MM.1S (cell line): ENCODE data around the gene RGS6.

Experiments used
- DNase-seq: peaks from one replicate; pipeline ENCODE4 v3.0.0-alpha.2; 2015
- H2AFZ ChIP-seq: fragments of 300-600 bp; sonication (generic); 2 replicates; pipeline ENCODE4 v1.6.0; 2016; ENCODE audit warnings: antibody characterized with exemption, low read length
- H3F3A ChIP-seq: fragments of 300-600 bp; sonication (generic); 2 replicates; pipeline ENCODE4 v1.6.1; 2016; ENCODE audit warnings: mild to moderate bottlenecking, antibody characterized with exemption, low read length, moderate library complexity, mixed read lengths; ENCODE audit not compliant: insufficient read depth
- H3K27ac ChIP-seq: fragments of 300-600 bp; sonication (generic); 2 replicates; pipeline ENCODE4 v1.5.1; 2016; ENCODE audit warnings: mild to moderate bottlenecking, low read length
- H3K27me3 ChIP-seq: fragments of 300-600 bp; sonication (generic); replicated peaks from 2 replicates; pipeline ENCODE4 v1.6.0; 2016; ENCODE audit warnings: low read length; ENCODE audit not compliant: insufficient read depth
- H3K36me3 ChIP-seq: fragments of 300-600 bp; sonication (generic); replicated peaks from 2 replicates; pipeline ENCODE4 v1.6.1; 2016; ENCODE audit warnings: mild to moderate bottlenecking, low read length, mixed read lengths; ENCODE audit not compliant: insufficient read depth
- H3K4me1 ChIP-seq: fragments of 300-600 bp; sonication (generic); 2 replicates; pipeline ENCODE4 v1.6.1; 2016; ENCODE audit warnings: low read length, mixed read lengths
- H3K4me2 ChIP-seq: fragments of 300-600 bp; sonication (generic); 2 replicates; pipeline ENCODE4 v1.6.0; 2016; ENCODE audit warnings: low read depth, low read length
- H3K4me3 ChIP-seq: fragments of 300-600 bp; sonication (generic); 2 replicates; pipeline ENCODE4 v1.5.1; 2016; ENCODE audit warnings: low read length, mixed read lengths
- H3K79me2 ChIP-seq: fragments of 300-600 bp; sonication (generic); 2 replicates; pipeline ENCODE4 v1.6.1; 2016; ENCODE audit warnings: mixed run types, low read length, mixed read lengths
- H3K9ac ChIP-seq: fragments of 300-600 bp; sonication (generic); 2 replicates; pipeline ENCODE4 v1.6.1; 2016; ENCODE audit warnings: low read length, mixed read lengths
- H3K9me2 ChIP-seq: fragments of 300-600 bp; sonication (generic); replicated peaks from 2 replicates; pipeline ENCODE4 v1.6.1; 2016; ENCODE audit warnings: mild to moderate bottlenecking, low read length, mixed read lengths; ENCODE audit not compliant: insufficient read depth
- H3K9me3 ChIP-seq: fragments of 300-600 bp; sonication (generic); replicated peaks from 2 replicates; pipeline ENCODE4 v1.6.1; 2016; ENCODE audit warnings: mild to moderate bottlenecking, low read length, mixed read lengths; ENCODE audit not compliant: insufficient read depth
- H4K20me1 ChIP-seq: fragments of 300-600 bp; sonication (generic); 2 replicates; pipeline ENCODE4 v1.6.1; 2016; ENCODE audit warnings: mild to moderate bottlenecking, low read length, moderate library complexity, mixed read lengths; ENCODE audit not compliant: insufficient read depth
- CTCF ChIP-seq: fragments of 300-600 bp; sonication (generic); IDR thresholded peaks from 2 replicates; pipeline ENCODE4 v1.5.1; 2016; ENCODE audit warnings: antibody characterized with exemption, low read length, mixed read lengths
- EZH2 ChIP-seq: fragments of 300-600 bp; sonication (generic); optimal IDR thresholded peaks from 2 replicates; pipeline ENCODE3; 2017; ENCODE audit warnings: low read depth, mild to moderate bottlenecking, antibody characterized with exemption, low read length, mixed read lengths
- EZH2phosphoT487 ChIP-seq: fragments of 300-600 bp; sonication (generic); IDR thresholded peaks from 2 replicates; pipeline ENCODE4 v1.6.1; 2018; ENCODE audit warnings: antibody characterized with exemption, low read length

Gene RGS6

GRCh38 chr14:71905860-71906259 is 26.4 kb upstream of the RGS6 start:
- Histone ChIP-seq H4K20me1 (no peaks in the 10 kb centered on the region), H3F3A (no peaks in the 10 kb centered on the region), H2AFZ (no peak overlapping the region), H3K79me2 (no peaks in the 10 kb centered on the region), H3K9ac (no peak overlapping the region), H3K36me3 (no peaks in the 10 kb centered on the region), H3K4me3 (no peak overlapping the region), H3K27ac (no peak overlapping the region), H3K4me1 (no peaks in the 10 kb centered on the region), H3K27me3 (no peaks in the 10 kb centered on the region), H3K9me3 (no peaks in the 10 kb centered on the region), H3K9me2 (no peaks in the 10 kb centered on the region), H3K4me2 (no peak overlapping the region)
- TF ChIP-seq EZH2phosphoT487 = no peak
- TF ChIP-seq CTCF = no peak
- no peak for TF ChIP-seq EZH2
- DNase-seq = no peak

GRCh38 chr14:71907793-71908515 is 24.3 kb upstream of the RGS6 start:
- no peak for TF ChIP-seq CTCF
- no peak for TF ChIP-seq EZH2phosphoT487
- TF ChIP-seq EZH2 = no peak
- Histone ChIP-seq H3K79me2 (no peaks in the 10 kb centered on the region), H3K4me2 (no peak overlapping the region), H3K9ac (no peak overlapping the region), H3F3A (no peaks in the 10 kb centered on the region), H3K4me1 (no peaks in the 10 kb centered on the region), H3K36me3 (no peaks in the 10 kb centered on the region), H3K4me3 (no peak overlapping the region), H3K27me3 (no peaks in the 10 kb centered on the region), H3K27ac (no peak overlapping the region), H4K20me1 (no peaks in the 10 kb centered on the region), H3K9me2 (no peaks in the 10 kb centered on the region), H2AFZ (no peak overlapping the region), H3K9me3 (no peaks in the 10 kb centered on the region)
- DNase-seq = no peak

- Histone ChIP-seq H4K20me1 (no peaks in the 10 kb centered on the region), H3K4me3 (no peak overlapping the region), H3K9ac (no peak overlapping the region), H3K4me1 (no peaks in the 10 kb centered on the region), H3F3A (no peaks in the 10 kb centered on the region), H3K9me2 (no peaks in the 10 kb centered on the region), H3K4me2 (no peak overlapping the region), H2AFZ (no peak overlapping the region), H3K27me3 (no peaks in the 10 kb centered on the region), H3K36me3 (no peaks in the 10 kb centered on the region), H3K27ac (no peak overlapping the region), H3K79me2 (no peaks in the 10 kb centered on the region), H3K9me3 (no peaks in the 10 kb centered on the region)
- no peak for TF ChIP-seq EZH2phosphoT487
- no peak for TF ChIP-seq EZH2
- no peak for TF ChIP-seq CTCF
- no peak for DNase-seq
These were observed 20.6 kb upstream of the RGS6 start for GRCh38 chr14:71911669-71912068.
